GM19193 (cell line): ENCODE results near the gene SPRR2B.

Experiments
- POLR2A ChIP-seq: IDR thresholded peaks from 4 replicates; pipeline ENCODE4 v1.6.1; 2011; ENCODE audit not compliant: insufficient read depth, insufficient read length; ENCODE audit errors: extremely low read depth

The SPRR2B gene

GRCh38 chr1:153071511-153071910, at the start of gene SPRR2B:
SPRR2B (minus strand) TSS chr1:153071611; CDS start chr1:153070839, 772 bp downstream.
- no peak for TF ChIP-seq POLR2A

GRCh38 chr1:153120945-153121344, 49.5 kb upstream of the SPRR2B start:
- no peak for TF ChIP-seq POLR2A

DNA sequence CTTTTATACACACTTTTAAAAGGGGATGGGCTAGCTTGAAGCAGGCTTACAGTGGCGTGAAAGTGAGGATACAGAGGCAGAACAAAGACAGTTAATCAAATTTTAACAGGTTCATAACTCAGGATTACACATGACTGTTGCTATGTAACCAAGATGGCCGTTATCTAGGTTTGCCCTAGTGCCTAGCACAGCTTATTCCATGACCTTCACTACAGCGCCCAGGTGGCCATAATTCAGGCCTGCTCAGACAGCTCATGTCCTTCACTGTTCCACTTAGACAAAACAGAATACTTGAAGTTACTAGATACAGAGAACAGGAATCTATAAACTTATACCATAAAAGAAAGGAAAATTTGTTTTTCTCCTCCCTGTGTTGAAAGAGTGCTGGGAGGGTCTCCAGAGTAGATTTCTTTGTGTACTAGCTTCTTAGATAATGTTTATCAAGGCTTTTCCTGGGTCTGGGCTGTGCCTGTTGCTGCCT, 48.1 kb upstream of the SPRR2B start:
- no peak for TF ChIP-seq POLR2A

DNA sequence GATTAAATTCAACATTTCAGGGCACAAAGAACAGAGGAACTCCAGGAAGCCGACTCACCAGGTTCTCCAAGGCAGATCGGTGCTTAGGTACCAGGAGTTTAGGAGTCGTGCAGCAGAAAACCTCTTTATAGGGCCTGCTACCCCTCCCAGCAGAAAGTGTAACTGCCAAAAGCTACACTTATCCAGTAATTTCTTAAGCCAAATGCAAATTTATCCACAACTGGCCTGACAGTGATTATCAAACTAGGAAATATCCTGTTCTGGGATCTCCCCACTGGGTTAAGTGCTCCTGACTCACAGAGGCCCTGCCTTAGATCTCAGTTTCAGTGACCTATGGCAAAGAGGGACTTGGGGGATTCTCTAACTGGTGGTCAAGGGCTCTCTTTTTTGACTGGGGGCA, 42.0 kb upstream of the SPRR2B start, which contains the start of gene SPRR2F:
Gene SPRR2F, minus strand, starts transcription at position 101 of the 400 bp plus-strand sequence. CDS start 783 bp downstream, outside the sequence.
- TF ChIP-seq POLR2A: no peak

DNA sequence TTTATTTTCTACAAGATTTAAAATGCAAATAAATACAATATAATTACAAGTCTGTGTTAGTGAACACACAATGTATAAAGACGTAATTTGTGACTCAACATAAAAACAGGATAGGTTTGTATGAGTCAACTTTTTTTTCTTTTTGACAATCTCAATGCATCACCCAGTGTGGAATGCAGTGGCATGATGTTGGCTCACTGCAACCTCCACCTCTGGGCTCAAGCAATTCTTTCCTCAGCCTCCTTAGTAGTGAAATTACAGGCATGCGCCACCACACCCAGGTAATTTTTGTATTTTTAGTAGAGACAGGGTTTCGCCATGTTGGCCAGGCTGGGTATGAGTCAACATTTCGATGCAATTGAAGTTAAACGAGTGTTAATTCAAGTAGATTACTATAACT, 28.8 kb upstream of the SPRR2B start:
- no peak for TF ChIP-seq POLR2A

DNA sequence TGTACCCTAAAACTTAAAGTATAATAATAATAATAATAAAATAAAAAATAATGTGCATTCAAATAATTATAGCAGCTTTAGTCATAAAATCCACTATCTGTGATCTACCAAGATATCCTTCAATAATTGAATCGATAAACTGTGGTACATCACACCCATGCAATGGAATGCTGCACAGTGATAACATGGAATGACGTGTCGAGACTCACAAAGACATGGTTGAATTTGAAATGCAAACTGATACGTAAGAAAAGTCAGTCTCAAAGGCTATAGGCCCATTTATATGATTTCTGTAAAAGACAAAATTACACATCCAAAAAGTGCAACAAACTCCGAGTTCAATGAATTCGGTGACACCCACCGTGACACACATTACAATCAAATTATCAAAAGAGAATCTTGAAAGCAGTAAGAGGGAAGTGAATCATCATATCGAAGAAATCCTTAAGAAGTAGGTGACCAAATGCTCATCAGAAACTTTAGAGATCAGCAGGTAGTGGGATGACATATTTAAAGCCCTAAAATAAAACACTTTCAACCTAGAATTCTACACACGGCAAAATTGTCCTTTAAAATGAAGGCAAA, 28.1 kb upstream of the SPRR2B start:
- no peak for TF ChIP-seq POLR2A

GRCh38 chr1:153095764-153096163, 24.4 kb upstream of the SPRR2B start:
- TF ChIP-seq POLR2A: no peak

DNA sequence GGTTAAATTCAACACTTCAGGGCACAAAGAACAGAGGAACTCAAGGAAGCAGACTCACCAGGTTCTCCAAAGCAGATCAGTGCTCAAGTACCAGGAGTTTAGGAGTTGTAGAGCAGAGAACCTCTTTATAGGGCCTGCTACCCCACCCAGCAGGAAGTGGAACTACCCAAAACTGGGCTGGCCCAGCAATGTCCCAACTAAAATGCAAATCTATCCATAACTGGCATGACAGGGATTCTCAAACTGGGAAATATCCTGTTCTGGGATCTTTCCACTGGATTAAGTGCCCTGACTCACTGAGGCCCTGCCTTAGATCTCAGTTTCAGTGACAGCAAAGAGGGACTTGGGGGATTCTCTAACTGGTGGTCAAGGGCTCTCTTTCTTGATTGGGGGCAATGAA, 23.0 kb upstream of the SPRR2B start, which contains the start of gene SPRR2E:
Gene SPRR2E, minus strand, starts transcription at position 101 of the 400 bp plus-strand sequence. CDS start 775 bp downstream, outside the sequence.
- TF ChIP-seq POLR2A: no peak

DNA sequence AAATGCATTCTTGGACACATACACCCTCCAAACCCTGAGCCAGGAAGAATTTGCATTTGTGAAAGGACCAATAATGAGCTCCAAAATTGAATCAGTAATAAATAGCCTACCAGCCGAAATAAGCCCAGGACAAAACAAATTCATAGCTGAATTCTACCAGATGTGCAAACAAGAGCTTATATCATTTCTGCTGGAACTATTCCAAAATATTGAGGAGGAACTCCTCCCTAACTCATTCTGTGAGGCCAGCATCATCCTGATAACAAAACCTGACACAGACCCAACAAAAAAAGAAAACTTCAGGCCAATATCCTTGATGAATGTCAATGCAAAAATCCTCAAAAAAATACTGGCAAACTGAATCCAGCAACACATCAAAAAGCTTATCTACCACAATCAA, 16.2 kb upstream of the SPRR2B start:
- no peak for TF ChIP-seq POLR2A

DNA sequence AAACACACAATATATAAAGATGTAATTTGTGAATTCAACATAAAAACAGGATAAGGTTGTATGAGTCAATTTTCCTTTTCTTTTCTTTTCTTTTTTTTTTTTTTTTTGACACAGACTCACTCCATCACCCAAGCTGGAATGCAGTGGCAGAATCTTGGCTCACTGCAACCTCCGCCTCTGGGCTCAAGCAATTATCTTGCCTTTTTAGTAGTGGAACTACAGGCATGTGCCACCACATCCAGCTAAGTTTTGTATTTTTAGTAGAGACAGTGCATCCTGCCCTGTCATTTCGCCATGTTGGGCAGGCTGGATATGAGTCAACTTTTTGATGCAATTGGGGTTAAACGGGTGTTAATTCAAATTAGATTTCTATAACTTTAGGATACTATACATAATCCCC, 10.3 kb upstream of the SPRR2B start:
- no peak for TF ChIP-seq POLR2A

- no peak for TF ChIP-seq POLR2A
These were observed 1.7 kb upstream of the SPRR2B start for GRCh38 chr1:153072806-153073726.

GRCh38 chr1:153070243-153070642, 1.2 kb downstream of the SPRR2B start:
- no peak for TF ChIP-seq POLR2A

DNA sequence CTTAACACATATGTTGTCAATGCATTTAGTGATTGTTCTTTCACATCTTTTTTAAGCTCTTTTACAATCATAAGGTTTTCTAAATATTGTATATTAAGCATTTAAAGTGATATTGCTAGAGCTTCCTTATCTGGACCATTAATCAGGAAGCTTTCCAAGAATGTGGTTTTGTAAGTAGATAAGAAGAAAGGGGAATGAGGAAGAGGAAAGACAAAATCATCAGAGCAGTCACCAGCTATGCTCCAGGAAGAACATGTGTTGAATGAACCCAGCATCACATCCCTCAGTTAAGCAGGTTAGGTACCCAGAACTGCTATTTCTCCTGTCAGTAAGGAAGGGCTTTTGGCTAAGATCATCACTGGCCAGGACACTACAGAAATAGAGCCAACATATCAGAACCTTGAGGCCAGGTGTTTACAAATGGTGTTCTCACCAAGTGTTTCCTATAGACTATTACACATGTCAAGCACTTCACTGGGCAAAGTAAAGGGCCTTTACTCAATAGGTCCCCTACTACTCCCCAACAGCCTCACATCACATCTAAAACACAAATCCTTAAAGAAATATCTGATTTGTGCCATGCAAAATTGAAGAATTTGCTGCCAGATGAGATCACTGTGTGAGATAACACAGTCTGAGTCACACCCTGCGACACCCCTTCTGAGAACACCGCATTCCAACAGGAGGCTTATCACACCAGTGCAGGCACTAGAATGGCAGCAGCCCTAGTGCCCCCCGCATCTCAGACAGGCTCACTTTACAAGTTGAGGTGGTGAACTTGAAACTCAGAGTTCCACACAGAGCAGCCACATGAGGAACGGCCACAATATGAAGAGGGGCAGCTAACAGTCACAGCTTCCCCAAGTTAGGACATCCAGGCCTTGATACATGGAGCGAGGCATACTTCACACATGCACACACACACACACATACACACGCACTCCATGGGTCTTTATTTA, 12.3 kb downstream of the SPRR2B start:
- no peak for TF ChIP-seq POLR2A

GRCh38 chr1:153058154-153058553, 13.3 kb downstream of the SPRR2B start:
- TF ChIP-seq POLR2A: no peak
